GM19372 (cell line): ENCODE data around the gene RDX.
A peak's percentile ranks its signal among the peaks of the same experiment; 100 is the strongest.

Experiments
- ATAC-seq: cut with Tn5 transposase; IDR thresholded peaks from one replicate; pipeline ENCODE4 v1.9.1; 2021; ENCODE audit warnings: mild to moderate bottlenecking, low read depth, moderate library complexity; ENCODE audit not compliant: unreplicated experiment

RDX gene

DNA sequence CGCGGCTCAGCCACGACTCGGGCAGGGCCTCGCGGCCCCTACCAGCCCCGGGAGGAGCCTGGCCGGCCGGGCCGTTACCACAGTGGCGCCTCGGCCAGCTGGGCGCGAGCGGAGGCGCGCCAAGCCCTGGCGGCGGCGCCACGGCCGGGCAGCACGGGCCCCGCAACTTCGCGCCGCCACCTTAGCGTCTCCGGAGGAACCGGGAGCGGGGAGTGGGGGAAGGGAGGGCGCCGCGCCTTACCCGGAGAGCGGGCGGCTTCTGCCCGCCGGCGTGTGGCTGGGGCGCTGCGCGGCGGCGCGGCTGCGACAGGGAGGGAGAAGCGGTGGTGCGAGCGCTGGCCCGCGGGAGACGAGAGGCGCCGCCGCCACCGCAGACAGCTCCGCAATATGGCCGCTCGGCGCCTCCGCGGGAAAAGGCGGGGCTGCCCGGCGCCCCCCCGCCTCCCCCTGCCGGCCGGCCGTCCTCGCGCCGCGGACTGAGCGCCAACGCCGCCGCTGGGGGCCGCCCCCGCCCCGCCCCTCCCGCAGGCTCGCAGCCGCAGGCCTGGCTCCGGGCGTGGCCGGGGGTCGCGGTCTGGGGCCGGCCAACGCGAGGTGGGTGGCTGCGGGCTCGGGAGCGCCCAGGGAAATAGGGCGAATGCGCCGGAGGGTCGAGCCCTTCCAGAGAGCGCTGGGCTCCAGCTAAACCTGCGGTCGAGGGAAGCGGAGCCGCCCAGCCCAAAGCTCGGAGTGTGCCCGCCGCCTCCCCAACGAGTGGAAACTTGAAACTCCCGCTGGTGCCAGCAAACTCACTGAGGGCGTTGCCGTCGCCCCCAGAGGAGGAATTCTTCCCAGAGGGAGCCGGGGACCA lies at the start of gene RDX:
Gene RDX, minus strand, starts transcription at position 389 of the 850 bp plus-strand sequence. CDS start 16,922 bp downstream, outside the sequence.
- peak; percentile 76 for ATAC-seq

DNA sequence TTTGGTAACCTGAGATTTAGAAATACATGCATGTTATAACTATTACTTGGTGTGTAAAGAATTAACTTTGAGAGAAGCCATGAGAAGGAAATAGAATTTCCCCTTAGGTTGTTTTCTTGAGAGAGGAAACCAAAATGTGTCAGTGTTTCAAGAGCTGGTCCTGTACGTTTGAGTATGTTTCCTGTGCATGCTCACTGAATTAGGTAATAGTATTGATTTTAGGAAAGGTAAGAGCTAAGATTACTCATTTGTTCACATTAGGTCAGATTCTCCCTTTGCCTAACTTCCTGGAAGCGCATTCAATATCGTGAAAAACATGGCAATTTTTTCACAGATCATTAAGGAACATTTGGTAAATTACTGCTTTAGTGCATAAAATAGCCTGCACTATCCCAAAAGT lies 49.3 kb upstream of the RDX start:
- ATAC-seq = peak; percentile 32

DNA sequence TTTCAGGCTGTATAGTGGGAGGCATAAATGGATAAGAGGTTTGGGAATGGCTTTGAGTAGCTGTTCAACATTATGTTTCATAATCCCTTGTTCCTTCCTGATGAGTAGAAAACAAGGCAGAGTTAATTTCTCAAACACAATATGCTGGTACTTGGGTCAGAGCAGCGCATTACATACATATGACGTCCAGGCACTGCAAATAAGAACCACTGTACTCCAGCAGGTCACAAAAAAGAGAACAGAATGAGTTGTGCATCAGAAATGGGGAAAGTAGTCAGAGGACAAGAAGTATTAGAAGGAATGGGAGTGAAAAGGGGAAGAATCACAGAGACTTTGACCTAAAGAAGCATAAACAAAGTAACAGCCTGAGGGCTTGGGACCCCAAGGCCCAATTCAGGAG lies 44.0 kb upstream of the RDX start:
- ATAC-seq = no peak

DNA sequence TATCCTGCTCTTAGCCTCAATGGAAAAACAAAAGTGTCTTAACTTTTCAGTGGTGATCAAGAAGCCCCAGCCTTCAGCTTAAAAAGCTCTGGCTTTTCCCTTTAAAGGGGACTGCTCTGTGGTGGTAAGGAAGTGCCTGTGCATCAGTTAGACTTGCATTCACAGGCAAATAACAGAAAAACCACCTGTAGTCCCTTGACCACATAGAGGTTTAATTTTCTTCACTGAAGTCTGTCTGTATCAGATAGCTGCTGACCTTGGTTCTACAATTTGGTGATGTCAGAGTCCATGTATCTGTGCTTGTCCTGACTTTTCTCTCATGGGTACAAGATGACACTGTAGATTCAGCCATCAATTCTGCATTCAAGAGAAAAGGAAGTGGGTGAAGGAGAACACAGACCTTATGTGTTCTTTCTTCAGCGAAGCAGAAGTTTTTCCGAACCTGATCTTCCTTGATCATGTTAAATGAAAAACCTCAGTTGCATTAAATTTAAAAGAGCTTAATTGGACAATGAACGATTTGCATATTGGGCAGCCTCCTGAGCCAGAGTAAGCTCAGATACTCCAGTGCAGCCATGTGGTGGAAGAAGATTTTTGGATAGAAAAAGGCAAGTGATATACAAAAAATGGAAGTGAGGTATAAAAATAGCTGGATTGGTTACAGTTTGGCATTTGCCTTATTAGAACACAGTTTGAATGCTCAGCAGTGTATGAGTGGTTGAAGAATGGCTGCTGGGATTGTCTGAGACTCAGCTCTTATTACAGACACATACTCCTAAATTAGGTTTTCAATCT lies 43.2 kb upstream of the RDX start:
- ATAC-seq = no peak

DNA sequence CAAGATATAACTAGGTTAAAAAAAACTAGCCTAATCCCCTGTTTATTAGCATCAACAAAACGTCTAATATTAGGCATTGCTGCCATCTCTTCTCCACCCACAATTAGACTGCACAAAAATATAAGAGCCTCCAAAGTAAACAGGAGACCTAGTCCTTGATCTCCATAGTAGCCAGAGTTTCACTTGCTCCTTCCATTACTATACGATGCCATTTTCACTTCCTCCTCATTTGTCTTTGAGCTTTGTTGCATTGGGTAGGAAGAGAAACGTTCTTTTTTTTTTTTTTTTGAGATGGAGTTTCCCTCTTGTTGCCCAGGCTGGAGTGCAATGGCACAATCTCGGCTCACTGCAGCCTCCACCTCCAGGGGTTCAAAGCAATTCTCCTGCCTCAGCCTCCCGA lies 42.3 kb upstream of the RDX start:
- no peak for ATAC-seq

DNA sequence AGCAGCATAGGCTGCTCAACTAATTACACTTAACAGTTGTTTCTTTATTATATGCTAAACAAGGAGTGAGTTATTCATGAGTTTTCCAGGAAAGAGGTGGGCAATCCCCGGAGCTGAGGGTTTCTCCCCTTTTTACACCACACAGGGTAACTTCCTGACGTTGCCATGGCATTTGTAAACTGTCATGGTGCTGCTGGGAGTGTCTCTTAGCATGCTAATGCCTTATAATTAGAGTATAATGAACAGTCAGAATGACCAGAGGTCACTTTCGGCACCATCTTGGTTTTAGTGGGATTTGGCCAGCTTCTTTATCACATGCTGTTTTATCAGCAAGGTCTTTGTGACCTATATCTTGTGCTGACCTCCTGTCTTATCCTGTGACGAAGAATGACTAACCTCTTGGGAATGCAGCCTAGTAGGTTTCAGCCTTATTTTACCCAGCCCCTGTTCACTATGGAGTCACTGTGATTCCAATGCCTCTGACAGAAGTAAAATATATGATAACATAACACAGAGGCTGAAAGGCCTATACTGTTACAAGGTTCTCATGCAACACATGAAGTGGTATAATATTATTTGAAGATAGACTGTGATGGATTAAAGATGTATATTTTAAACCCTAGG lies 41.3 kb upstream of the RDX start:
- ATAC-seq = no peak

DNA sequence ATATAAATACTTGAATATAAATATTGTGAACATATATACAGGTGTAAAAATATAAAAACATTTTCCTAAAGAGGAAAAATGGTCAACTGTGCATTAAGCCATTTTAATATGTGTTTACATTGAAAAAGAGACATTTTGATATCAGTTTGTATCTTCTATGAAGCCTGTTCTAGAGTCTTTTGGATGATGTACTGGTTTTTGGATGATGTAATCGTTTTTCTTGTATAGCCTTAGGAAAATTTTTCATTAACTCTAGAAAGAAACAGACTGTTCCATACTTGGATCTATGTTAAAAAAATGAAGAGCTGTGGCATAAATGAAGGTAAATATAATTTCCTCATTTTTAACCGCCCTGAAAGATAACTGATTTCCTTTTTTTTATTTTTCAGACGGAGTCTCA lies 39.6 kb upstream of the RDX start:
- no peak for ATAC-seq

DNA sequence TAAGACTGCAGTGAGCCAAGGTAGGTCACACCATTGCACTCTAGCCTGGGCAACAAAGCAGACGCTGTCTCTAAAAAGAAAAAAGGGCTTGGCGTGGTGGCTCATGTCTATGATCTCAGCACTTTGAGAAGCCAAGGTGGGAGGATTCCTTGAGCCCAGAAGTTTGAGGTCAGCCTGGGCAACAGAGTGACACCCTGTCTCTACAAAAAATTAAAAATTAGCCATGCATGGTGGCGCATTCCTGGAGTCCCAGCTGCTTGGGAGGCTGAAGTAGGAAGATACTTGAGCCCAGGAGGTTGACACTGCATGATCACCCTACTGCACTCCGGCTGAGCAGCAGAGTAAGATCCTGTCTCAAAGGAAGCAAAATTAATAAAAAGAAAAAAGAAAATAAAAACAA lies 38.9 kb upstream of the RDX start:
- no peak for ATAC-seq

DNA sequence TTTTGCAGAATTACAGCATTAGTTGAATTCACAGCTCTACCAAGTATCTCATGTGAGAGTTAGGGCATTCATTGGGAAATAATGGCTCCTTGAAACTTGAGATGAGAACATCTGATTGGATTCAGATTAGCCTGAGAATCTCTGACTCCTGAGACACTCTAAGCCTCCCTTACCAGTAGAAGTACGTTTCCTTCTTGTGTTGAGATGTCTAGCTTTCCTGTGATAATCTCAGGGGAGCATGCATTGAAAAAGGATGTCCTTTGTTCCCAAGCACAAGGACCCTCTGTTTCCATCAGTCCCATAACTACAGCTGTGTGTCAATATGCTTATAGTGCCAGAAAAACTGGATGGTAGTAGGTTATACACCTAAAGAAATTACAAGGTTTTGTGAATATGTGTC lies 35.2 kb upstream of the RDX start:
- no peak for ATAC-seq

DNA sequence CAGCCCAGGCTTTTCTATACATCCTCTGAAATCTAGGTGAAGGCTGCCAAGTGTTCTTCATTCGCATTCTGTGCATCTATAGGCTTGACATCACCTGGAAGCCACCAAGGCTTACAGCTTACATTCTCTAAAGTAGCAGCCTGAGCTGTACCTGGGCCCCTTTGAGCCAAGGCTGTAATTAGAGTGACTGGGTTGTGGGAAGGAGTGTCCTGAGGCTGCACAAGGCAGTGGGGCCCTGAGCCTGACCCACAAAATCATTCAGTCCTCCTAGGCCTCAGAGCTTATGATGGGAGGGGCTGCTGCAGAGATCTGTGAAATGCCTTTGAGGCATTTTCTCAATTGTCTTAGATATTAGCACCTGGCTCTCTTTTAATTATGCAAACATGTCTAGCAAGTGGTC lies 33.0 kb upstream of the RDX start:
- no peak for ATAC-seq

DNA sequence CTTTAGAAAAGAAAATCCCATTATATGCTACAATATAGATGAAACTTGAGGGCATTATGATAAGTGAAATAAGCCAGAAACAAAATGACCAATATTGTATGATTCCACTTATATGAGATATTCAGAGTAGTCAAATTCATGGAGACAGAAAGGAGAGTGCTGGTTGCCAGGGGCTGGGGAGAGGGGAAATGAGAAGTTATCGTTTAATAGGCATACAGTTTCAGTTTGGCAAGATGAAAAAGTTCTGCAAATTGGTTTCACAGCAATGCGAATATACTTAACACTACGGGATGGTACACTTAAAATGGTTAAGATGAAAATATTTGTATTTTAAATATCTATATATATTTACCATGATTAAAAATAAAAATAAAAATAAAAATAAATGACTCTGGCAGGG lies 31.1 kb upstream of the RDX start:
- no peak for ATAC-seq

DNA sequence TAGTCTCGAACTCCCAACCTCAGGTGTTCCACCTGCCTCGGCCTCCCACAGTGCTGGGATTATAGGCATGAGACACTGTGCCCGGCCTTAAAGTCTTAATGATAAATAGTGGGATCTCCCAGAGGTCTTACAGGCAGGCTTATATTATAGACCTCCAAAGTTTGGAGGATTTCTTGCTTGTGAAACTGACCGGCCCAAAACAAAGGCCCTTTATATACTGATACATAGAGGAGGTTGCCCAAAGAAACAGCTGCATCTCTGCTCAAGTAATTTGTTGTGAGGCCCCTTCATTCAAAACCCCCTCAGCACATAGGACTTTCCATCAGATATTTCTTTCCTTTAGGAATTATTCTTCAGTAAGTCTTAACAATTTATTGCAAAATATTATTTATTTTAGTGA lies 27.4 kb upstream of the RDX start:
- no peak for ATAC-seq

DNA sequence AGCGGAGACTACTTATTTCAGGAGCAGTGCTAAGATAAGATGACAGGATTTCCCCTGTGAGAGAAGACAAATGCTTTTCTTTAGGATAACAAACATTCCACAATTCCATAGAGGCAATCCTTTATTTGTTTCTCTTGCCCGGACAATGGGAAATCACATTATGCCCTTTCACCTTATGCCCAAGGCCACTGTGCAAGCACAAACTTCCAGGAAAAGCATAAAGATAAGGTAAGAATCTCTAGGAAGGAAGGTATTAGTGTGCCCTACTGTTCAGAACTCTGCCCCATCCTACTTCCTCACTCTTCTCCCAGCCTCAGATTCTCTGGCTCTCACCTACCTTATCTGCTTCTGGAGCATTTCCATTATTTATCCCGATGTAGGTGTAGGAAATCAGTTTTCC lies 23.1 kb upstream of the RDX start:
- no peak for ATAC-seq

DNA sequence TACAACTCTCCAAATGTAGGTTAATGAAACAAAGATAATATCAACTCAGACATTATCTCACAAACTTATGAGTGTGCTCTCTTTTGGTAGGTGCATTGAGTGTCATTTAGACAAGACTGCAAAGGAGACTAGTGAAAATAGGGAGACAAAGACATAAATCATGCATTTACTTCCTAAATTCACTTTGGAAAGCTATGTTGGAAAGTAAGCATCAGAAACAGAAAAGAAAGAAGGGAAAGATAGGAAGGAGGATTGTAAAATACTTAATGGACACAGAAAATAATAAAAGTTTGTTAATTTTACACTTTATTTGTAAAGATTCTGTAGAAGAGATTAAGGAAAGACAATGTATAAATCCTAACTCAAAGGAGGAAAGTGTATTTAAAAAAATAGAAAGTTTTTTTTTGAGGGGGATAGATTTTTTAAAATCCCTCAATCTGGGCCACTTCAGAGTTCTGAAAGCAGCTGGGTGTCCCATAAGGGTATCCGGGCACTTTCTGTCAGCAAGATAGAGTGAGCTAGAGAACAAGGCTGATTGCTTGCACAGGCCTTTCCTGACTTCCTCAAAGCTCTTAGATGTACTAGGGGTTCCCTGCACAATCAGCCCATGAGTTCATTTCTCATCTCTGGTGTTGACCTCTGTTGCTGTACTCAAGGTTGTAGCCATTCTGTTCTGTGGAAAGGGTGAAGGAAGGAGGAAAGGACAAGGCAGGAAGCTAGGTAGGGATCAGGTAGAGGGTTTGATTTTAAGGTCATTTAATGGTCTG lies 22.4 kb upstream of the RDX start:
- no peak for ATAC-seq

DNA sequence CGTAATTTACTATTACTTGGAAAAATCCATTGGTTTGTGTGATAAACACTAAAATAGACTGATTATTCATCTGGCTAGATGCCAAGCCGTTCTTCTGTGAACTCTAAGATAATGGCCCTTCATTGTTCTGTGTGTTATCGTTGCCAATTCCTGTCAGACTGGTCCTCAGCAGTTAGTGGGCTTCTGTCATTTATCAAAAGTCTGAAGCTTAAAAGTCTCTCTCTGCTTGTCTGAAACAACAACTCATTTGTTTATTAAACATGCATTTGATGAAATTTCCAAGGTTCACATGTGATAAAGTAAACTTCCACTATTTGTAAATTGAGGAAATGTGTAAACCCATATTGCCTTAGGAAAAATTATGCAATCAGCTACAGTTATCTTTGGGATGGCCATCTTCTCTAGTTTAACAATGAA lies 21.1 kb upstream of the RDX start:
- ATAC-seq = no peak

DNA sequence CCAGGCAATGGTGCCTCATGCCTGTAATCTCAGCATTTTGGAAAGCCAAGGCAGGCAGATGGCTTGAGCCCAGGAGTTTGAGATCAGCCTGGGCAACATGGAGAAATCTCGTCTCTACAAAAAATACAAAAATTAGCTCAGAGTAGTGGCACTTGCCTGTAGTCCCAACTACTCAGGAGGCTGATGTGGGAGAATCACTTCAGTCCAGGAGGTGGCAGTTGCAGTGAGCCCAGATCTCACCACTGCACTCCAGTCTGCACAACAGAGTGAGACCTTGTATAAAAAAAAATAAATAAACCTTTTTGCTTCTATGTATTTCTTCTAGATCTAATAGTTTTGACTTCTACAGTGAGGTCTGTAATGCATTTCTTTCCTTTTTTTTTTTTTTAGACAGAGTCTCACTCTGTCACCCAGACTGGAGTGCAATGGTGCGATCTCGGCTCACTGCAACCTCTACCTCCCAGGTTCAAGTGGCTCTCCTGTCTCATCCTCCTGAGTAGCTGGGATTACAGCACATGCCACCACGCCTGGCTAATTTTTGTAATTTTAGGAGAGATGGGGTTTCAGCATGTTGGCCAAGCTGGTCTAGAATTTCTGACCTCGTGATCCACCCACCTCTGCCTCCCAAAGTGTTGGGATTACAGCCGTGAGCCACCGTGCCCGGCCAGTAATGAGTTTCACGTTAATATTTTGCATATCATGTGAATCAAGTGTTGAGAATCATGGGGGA lies 18.1 kb upstream of the RDX start:
- no peak for ATAC-seq

DNA sequence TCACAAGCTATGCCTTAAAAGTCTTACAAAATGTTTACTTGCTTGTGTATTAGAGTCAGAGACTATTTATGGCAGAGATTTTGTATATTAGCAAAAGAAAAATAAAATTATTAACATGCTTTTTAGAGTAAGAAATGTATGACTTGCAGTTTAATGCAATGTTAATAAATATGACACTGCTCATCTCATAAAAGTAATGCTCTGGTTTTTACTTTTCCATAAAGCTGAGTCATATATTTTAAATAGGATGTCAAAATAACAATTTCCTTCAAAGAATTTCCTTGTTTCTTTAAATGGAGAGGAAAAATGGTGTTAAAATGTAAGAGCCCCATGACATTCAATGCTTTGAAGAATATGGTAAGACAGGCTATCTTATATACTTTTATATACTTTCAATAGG lies 16.3 kb upstream of the RDX start:
- no peak for ATAC-seq

DNA sequence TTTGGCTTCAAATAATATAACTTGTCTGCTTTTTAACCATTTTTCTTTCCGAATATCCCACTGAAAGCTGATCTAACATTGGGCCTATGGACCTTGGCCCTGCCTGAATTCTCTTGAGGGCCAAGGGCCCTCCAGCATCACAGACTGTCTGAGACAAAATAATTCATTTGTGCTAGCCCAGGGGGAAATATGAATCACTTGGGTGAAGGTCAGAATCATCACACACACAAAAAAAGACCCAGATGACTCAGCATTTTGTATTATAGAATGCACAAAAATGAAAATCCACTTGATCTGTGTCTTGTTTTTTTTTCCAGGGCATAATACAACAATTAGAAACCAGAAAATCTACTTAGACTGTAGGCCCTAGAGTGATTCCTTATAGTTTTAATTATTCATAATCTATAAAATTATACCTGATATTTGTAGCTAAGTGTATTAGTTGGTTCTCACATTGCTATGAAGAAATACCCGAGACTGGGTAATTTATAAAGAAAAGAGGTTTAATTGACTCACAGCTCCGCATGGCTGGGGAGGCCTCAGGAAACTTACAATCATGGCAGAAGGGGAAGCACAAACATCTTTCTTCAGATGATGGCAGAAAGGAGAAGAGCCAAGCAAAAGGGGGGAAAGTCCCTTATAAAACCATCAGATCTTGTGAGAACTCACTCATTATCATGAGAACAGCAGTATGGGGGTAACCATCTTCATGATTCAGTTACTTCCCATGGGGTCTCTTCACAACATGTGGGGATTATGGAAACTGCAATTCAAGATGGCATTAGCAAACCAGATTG lies 15.6 kb upstream of the RDX start:
- no peak for ATAC-seq

DNA sequence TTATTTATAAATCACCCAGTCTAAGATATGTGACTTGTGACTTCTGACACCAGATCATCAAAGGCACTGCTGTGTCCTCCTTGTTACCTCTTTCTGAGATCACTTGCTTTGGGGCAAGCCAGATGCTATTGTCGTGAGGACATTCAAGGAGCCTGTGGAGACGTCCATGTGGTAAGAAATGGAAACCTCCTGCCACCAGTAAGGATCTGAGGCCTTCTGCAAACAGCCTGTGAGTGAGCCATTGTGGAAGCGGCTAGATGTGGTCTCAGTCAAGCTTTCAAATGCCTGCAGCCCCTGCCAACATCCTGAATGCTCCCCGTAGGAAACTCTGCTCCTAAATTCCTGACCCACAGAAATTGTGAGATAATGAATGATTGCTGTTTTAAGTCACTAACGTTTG lies 11.7 kb upstream of the RDX start:
- ATAC-seq = no peak
